Forelimb muscle (tissue), 1 donor: Measurements from ENCODE around the gene ANGPTL3. TPM values are rescaled to one million over a fixed set of nuclear protein-coding genes. Genes with fewer than 3 reads are reported as not detected.

Experiments
- DNase-seq: peaks from one replicate; pipeline ENCODE4 v3.0.0-alpha.2; 2013; ENCODE audit warnings: low read depth
- polyA plus RNA-seq: library from polyadenylated mRNA; unstranded; fragments of 120-200 nt; gene quantifications from one replicate; pipeline ENCODE4 v1.2.1, GENCODE V29; 2013; ENCODE audit not compliant: insufficient read length

ANGPTL3 gene
- polyA plus RNA-seq, 1 donor, result 0.30 TPM

GRCh38 chr1:62625415-62625814 is 28.1 kb downstream of the ANGPTL3 start:
- DNase-seq, result no peak

GRCh38 chr1:62628506-62628905 is 31.2 kb downstream of the ANGPTL3 start:
- DNase-seq, result no peak

DNA sequence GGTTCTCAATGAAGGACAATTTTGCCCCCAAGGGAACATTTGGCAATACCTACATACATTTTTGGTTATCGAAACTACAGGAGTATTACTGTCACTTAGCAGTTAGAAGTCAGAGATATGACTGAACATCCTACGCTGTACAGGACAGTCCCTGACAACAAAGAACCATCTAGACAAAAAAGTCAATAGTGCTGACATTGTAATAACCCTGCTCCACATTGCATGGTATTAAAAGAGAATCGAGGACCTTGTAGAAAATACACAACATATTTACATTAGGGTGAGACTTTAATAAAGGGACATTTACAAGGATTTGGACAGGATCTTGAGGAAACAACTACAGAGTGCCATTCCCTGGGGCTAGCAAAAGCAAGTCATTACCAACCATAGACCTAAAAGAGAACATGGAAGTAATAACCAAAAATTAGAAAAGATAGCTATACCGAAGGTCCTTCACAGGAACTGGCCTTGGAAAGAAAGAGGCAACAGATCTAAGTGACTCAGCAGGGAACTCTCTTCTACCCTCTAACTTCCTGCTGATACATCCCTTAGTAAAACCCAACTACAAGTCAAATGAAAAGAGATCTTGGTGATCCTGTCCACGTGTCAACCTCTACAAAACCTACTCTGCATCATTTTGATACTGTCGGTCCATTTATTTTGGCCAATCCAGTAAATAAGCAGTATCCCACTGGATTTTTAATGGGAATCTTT is 40.2 kb downstream of the ANGPTL3 start:
- DNase-seq, result no peak

GRCh38 chr1:62643283-62643682 is 46.0 kb downstream of the ANGPTL3 start:
- DNase-seq, result no peak

DNA sequence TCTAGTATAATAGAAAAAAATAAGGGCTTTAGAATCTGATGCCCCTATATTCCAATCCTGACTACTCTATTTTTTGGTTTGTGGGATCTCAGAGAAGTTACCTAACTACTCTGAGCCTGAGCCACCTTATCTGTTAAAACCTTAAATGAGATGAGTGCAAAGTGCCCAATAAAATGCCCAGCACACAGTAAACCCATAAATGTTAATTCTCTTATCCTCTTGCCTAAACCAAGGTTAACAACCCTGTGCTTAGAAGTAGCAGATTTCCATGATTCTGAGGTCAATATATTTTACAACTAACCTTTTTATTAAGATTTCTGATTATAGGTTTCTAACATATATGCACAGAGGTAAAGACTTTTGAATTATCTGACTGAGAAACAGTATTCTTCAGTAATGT is 55.1 kb downstream of the ANGPTL3 start:
- no peak for DNase-seq

GRCh38 chr1:62654744-62655143 is 57.4 kb downstream of the ANGPTL3 start:
- peak; percentile 32 for DNase-seq

Other genes starting within 250 kb of the ANGPTL3 start
- 37.6 TPM for gene USP1, start 160.5 kb upstream of the ANGPTL3 start, polyA plus RNA-seq
- 33.4 TPM for gene DOCK7, start 90.9 kb downstream of the ANGPTL3 start, polyA plus RNA-seq
- 7.9 TPM for gene ATG4C, start 186.6 kb downstream of the ANGPTL3 start, polyA plus RNA-seq